K562 (cell line): ENCODE results near the gene APOL2. TPM values are rescaled to one million over a fixed set of nuclear protein-coding genes. Genes with fewer than 3 reads are reported as not detected.

Experiments used
- ATAC-seq: fragments of 200-7000 bp; cut with Tn5 transposase; 3 replicates; pipeline ENCODE4 v1.9.1; 2020; ENCODE audit warnings: moderate library complexity
- BruUV-seq: library from RNA; stranded (reverse); fragments of 400-500 nt; replicated peaks from 2 replicates; lab custom pipeline; 2021; lab: Mats Ljungman, UMichigan
- CTCF ChIA-PET: fragments of 300-600 bp; formaldehyde crosslinking; extraction: SDS; loops from one replicate; lab custom pipeline; 2021; ENCODE audit warnings: low intra/inter-chr PET ratio; lab: Yijun Ruan, JAX
- POLR2A ChIA-PET: fragments of 300-600, 350-650 bp; sonication (Branson Sonifier 250); formaldehyde crosslinking; extraction: SDS; loops from one replicate; lab custom pipeline; 2021; ENCODE audit warnings: antibody characterized with exemption, inconsistent platforms; lab: Yijun Ruan, JAX
- DNase-seq, 4 experiments: peaks; one replicate each; pipeline versions ENCODE4 v3.0.0 to v3.0.0-alpha.2; 2011 to 2018; ENCODE audit warnings: low spot score in 3 of 4, mixed read lengths in 3 of 4; ENCODE audit errors: extremely low read depth in 1 of 4
- FAIRE-seq: peaks from 2 replicates; lab custom pipeline; 2011; peaks lifted over from hg19 to GRCh38; lab: Jason Lieb, UNC
- H2AFZ ChIP-seq: 2 replicates; pipeline ENCODE4 v1.6.0; 2011; ENCODE audit warnings: low read depth, low read length, control low read depth, inconsistent platforms
- H3K27ac ChIP-seq: fragments of 200-600 bp; 3 replicates; pipeline ENCODE4 v1.8.0; 2011; ENCODE audit warnings: low read depth, mild to moderate bottlenecking, control low read depth, inconsistent platforms, low read length, moderate library complexity, mixed read lengths; ENCODE audit errors: extremely low read depth
- H3K27me3 ChIP-seq, 2 experiments: fragments of 300-600 bp in 1 of 2; 2 replicates in 1 of 2; 3 replicates in 1 of 2; pipeline versions ENCODE4 v1.6.0 to v1.8.0; 2011; ENCODE audit warnings: inconsistent platforms in 2 of 2, low read length in 2 of 2, mild to moderate bottlenecking in 1 of 2, mixed read lengths in 1 of 2, moderate library complexity in 1 of 2; ENCODE audit not compliant: control insufficient read depth in 2 of 2, insufficient read depth in 2 of 2
- H3K36me3 ChIP-seq: fragments of 300-600 bp; 3 replicates; pipeline ENCODE4 v1.8.0; 2011; ENCODE audit warnings: mild to moderate bottlenecking, low read length, inconsistent platforms; ENCODE audit not compliant: control insufficient read depth, insufficient read depth
- H3K4me1 ChIP-seq, 2 experiments: fragments of 200-600 bp in 1 of 2; replicated peaks in 1 of 2; 2 replicates in 1 of 2; 3 replicates in 1 of 2; pipeline versions ENCODE4 v1.5.1 to v1.8.0; 2011; ENCODE audit warnings: inconsistent platforms in 2 of 2, low read length in 2 of 2, mild to moderate bottlenecking in 1 of 2, mixed read lengths in 1 of 2, moderate library complexity in 1 of 2; ENCODE audit not compliant: control insufficient read depth in 2 of 2, insufficient read depth in 2 of 2
- H3K4me2 ChIP-seq: 2 replicates; pipeline ENCODE4 v1.6.1; 2011; ENCODE audit warnings: low read length, control low read depth, inconsistent platforms, mixed read lengths; ENCODE audit not compliant: insufficient read depth
- H3K4me3 ChIP-seq: fragments of 200-600 bp; sonication (generic), shearing (Covaris generic); 2 replicates; pipeline ENCODE4 v1.5.1; 2016; ENCODE audit warnings: control low read depth, inconsistent platforms
- H3K79me2 ChIP-seq: fragments of 200-600 bp; 3 replicates; pipeline ENCODE4 v1.8.0; 2011; ENCODE audit warnings: low read length, inconsistent platforms; ENCODE audit not compliant: control insufficient read depth, insufficient read depth
- H3K9ac ChIP-seq, 2 experiments: 2 replicates each; pipeline versions ENCODE4 v1.6.0 to v1.6.1; 2011; ENCODE audit warnings: low read depth in 2 of 2, low read length in 2 of 2, control low read depth in 1 of 2, inconsistent platforms in 1 of 2, mild to moderate bottlenecking in 1 of 2, mixed read lengths in 1 of 2; ENCODE audit not compliant: insufficient read depth in 1 of 2
- H3K9me1 ChIP-seq: one replicate; pipeline ENCODE4 v1.6.0; 2011; ENCODE audit warnings: inconsistent platforms, mild to moderate bottlenecking, low read length, moderate library complexity; ENCODE audit not compliant: control insufficient read depth, insufficient read depth
- H3K9me3 ChIP-seq: replicated peaks from 2 replicates; pipeline ENCODE4 v1.5.1; 2011; ENCODE audit warnings: low read depth, low read length, inconsistent platforms; ENCODE audit not compliant: control insufficient read depth, insufficient read depth
- H4K20me1 ChIP-seq: replicated peaks from 2 replicates; pipeline ENCODE4 v1.6.1; 2011; ENCODE audit warnings: low read length, inconsistent platforms, mixed read lengths; ENCODE audit not compliant: control insufficient read depth, insufficient read depth
- BRD9 ChIP-seq: fragments of 450-650 bp; IDR thresholded peaks from 2 replicates; pipeline ENCODE4 v1.6.1; 2018; ENCODE audit warnings: low read depth; ENCODE audit not compliant: partially characterized antibody
- CEBPZ ChIP-seq: fragments of 150-350 bp; IDR thresholded peaks from 2 replicates; pipeline ENCODE4 v1.6.1; 2014; ENCODE audit warnings: low read depth, mild to moderate bottlenecking, low read length, borderline replicate concordance
- DDX20 ChIP-seq: fragments of 450-650 bp; IDR thresholded peaks from 2 replicates; pipeline ENCODE4 v1.6.1; 2016; ENCODE audit warnings: missing genetic modification characterization, low read depth, mild to moderate bottlenecking, missing compliant biosample characterization, moderate library complexity
- KDM4B ChIP-seq, 2 experiments: fragments of 450-650 bp in 1 of 2; sonication (generic) in 1 of 2; IDR thresholded peaks; 2 replicates each; pipeline ENCODE4 v1.6.1; 2016 to 2017; ENCODE audit warnings: borderline replicate concordance in 2 of 2, antibody characterized with exemption in 1 of 2, low read depth in 1 of 2, mild to moderate bottlenecking in 1 of 2
- MECOM ChIP-seq: fragments of 250-450 bp; sonication (Bioruptor Pico); IDR thresholded peaks from 2 replicates; pipeline ENCODE4 v1.8.0; 2022; ENCODE audit warnings: inconsistent platforms
- MEF2A ChIP-seq: IDR thresholded peaks from 2 replicates; pipeline ENCODE4 v1.6.1; 2011; ENCODE audit warnings: low read depth, mild to moderate bottlenecking, low read length, moderate library complexity; ENCODE audit not compliant: control insufficient read depth
- NFATC3 ChIP-seq: fragments of 450-650 bp; IDR thresholded peaks from 2 replicates; pipeline ENCODE4 v1.6.1; 2017; ENCODE audit warnings: mild to moderate bottlenecking
- SIRT6 ChIP-seq: IDR thresholded peaks from one replicate; pipeline ENCODE4 v1.6.1; 2012; ENCODE audit warnings: low read depth, mild to moderate bottlenecking, control low read depth, inconsistent platforms, low read length, moderate library complexity
- TFAM ChIP-seq: fragments of 250-450 bp; sonication (Bioruptor Pico); conservative IDR thresholded peaks from 2 replicates; pipeline ENCODE4 v1.5.0; 2021; ENCODE audit warnings: mild to moderate bottlenecking, moderate library complexity
- ZBTB1 ChIP-seq: sonication (generic); formaldehyde crosslinking; IDR thresholded peaks from 2 replicates; pipeline ENCODE4 v1.8.1; 2023; ENCODE audit warnings: missing genetic modification reagents, low read depth, mild to moderate bottlenecking, borderline replicate concordance
- ZNF384 ChIP-seq: IDR thresholded peaks from 2 replicates; pipeline ENCODE4 v1.6.1; 2012; ENCODE audit warnings: low read depth, low read length, improper control_type of control experiment
- ZSCAN29 ChIP-seq: fragments of 450-650 bp; IDR thresholded peaks from 2 replicates; pipeline ENCODE4 v1.6.1; 2017
- WGBS: fragments of 100-300 bp; shearing (Covaris generic); methylation state at CpG from one replicate; pipeline ENCODE4 v1.1.6; 2016; ENCODE audit warnings: low coverage, mixed read lengths; ENCODE audit not compliant: insufficient coverage; ENCODE audit errors: missing lambda C conversion rate; 5-methylcytosine and 5-hydroxymethylcytosine counted together
- in situ Hi-C: fragments of 300-500 bp; cut with MboI; formaldehyde crosslinking; loops from 4 replicates; pipeline ENCODE4 v1.15.0; 2018; ENCODE audit warnings: inconsistent platforms, mixed read lengths
- intact Hi-C: fragments of 100-400 bp; cut with micrococcal nuclease; formaldehyde crosslinking; loops from 2 replicates; pipeline ENCODE4 v1.14.2; 2022
- polyA plus RNA-seq, 8 experiments: library from polyadenylated mRNA; depleted of rRNA in 4 of 8; stranded (reverse) in 5 of 8; unstranded in 3 of 8; fragments of >200 nt; fragmentation: Nextera tagmentation in 2 of 8; fragmentation: Illumina TruSeq in 1 of 8; extraction: Ambion mirVana in 2 of 8; extraction: Trizol in 1 of 8; gene quantifications; 2 replicates each; pipeline versions ENCODE4 v1.2.1 to v1.2.3, GENCODE V29; 2011 to 2014; ENCODE audit warnings: inconsistent platforms in 1 of 8, missing spikeins in 1 of 8
- total RNA-seq, 7 experiments: library from RNA; depleted of rRNA in 6 of 7; stranded (reverse); fragments of >200 nt in 6 of 7; fragmentation: Illumina TruSeq in 2 of 7; extraction: Trizol in 2 of 7; gene quantifications; 2 replicates each; pipeline versions ENCODE4 v1.2.1 to v1.2.3, GENCODE V29; 2011 to 2021; ENCODE audit warnings: low replicate concordance in 1 of 7
- TF ChIP-seq, protein P1 (sequence below), 2 experiments: IDR thresholded peaks; 2 replicates each; pipeline ENCODE4 v1.6.1; 2011; ENCODE audit warnings: borderline replicate concordance in 1 of 2, control low read depth in 1 of 2, low read depth in 1 of 2, low read length in 1 of 2, mild to moderate bottlenecking in 1 of 2, mixed read lengths in 1 of 2, moderate library complexity in 1 of 2; ENCODE audit not compliant: insufficient read depth in 1 of 2, insufficient read length in 1 of 2, poor library complexity in 1 of 2, severe bottlenecking in 1 of 2; ENCODE audit errors: extremely low read depth in 1 of 2

APOL2 gene
- total and polyA plus RNA-seq, 9 of the 15 experiments (the other 6 are each of a cell fraction or from before 2014, with no cell fraction given) = 2.7 to 10.6 (median 8.9) TPM

DNA sequence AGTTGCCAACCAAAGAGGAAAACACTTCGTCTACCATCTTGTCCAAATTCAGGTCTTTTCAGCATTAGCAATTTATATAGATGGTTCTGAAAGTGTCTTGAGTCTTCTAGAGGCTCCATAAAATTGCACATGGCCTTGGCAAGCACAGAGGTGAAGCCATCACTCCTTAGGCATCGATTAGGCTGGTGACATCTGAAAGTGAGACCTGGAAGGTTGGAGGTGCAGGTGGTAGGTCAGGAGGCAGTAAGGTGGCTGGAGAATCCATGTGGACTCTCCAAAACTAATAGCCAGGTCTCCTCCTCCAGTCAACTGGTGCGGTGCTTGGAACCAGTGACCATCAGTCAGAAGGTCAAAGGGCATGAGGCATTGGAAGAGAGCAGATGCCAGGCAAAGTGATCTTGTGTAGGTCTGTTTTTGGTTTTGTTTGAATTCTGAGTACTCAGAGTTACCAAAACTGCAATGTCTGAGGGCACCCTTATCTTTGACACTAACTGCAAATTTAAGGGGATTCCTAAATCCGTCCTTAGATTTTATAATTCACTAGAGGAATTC, 6.6 kb upstream of the APOL2 start (continued):
- TF ChIP-seq, protein P1, sequence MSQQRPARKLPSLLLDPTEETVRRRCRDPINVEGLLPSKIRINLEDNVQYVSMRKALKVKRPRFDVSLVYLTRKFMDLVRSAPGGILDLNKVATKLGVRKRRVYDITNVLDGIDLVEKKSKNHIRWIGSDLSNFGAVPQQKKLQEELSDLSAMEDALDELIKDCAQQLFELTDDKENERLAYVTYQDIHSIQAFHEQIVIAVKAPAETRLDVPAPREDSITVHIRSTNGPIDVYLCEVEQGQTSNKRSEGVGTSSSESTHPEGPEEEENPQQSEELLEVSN (IDR thresholded peaks at IDR 0.05; ENCODE audit: borderline replicate concordance in 1 of 2, extremely low read depth in 1 of 2, insufficient read depth in 1 of 2, insufficient read length in 1 of 2, low read depth in 1 of 2, low read length in 1 of 2, poor library complexity in 1 of 2, severe bottlenecking in 1 of 2) = no peak
- no peak for TF ChIP-seq MEF2A
- TF ChIP-seq, all 486 proteins: peak for 0

DNA sequence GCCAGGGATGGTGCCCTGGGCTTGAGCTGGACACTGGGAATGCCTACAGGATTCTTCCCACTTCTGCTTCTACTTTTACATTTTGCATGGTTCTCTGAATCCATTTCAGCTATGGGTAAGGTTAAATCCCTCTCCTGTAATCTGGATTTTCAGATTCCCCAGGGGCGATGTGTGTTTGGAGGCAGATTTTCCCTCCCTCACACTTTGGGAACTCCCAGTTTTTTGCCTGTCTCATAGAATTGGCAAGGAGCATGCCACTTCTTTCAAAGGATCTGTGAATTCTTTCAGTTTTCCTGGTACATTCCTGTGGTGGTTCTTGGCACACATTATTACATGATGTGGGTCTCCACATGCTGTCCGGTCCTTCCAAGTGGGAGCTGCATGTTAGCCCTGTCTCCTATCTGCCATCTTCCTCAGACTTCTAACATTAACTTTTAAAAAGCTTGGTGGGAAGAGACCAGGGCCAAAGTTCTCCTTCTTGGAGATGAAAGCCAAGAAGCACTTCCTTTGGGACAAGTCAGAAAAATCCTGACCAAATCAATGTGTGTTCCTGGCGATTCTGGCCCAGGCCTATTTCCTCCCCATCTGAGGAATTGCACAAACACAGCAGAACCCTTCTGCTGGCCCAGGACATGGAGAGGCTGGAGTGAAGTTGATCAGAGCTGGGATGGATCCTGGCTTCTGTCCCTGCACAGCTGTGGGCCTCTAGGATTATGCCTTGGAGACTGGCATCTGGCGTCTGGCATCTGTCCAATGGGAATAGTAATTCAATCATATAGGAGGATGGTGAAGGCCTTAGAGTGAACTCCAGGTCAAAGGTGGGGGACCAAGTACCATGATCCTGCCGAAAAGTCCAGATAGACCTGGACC, 5.4 kb upstream of the APOL2 start:
- WGBS = 60% methylated on average over 5 of the region's 5 CpGs
- Histone ChIP-seq H2AFZ (no peak overlapping the region), H4K20me1 (no peaks in the 10 kb centered on the region), H3K4me1 (peaks cover 0 to 7% of the 10 kb centered on the region in 2 experiments; a peak in 3 of 5 replicates), H3K4me3 (no peak overlapping the region), H3K9me3 (peaks cover 4% of the 10 kb centered on the region; the same call in 1 of the 2 replicates), H3K27ac (no peak overlapping the region), H3K9ac (no peak overlapping the region), H3K9me1 (no peaks in the 10 kb centered on the region), H3K4me2 (no peak overlapping the region), H3K36me3 (no peaks in the 10 kb centered on the region), H3K27me3 (no peaks in the 10 kb centered on the region), H3K79me2 (no peaks in the 10 kb centered on the region)
- intact Hi-C loops = no loop called here
- POLR2A ChIA-PET = no interaction called here
- ATAC-seq (no peak), FAIRE-seq (no peak), DNase-seq (no peak)
- CTCF ChIA-PET = no interaction called here
- in situ Hi-C loops = no loop called here
- no TSS peak for BruUV-seq
- TF ChIP-seq NFATC3 = no peak
- TF ChIP-seq ZBTB1 (CRISPR knock-in tag) = no peak
- no peak for TF ChIP-seq ZNF384
- no peak for TF ChIP-seq MECOM
- TF ChIP-seq BRD9 = no peak
- no peak for TF ChIP-seq DDX20 (tag)
- no peak for TF ChIP-seq ZSCAN29
- no peak for TF ChIP-seq CEBPZ
- no peak for TF ChIP-seq KDM4B (IDR thresholded peaks at IDR 0.05; ENCODE audit: borderline replicate concordance in 2 of 2, low read depth in 1 of 2)
- no peak for TF ChIP-seq SIRT6
- no peak for TF ChIP-seq TFAM
